HCT116 (cell line): ENCODE results near the gene GRM4. TPM values are rescaled to one million over a fixed set of nuclear protein-coding genes. Genes with fewer than 3 reads are reported as not detected.

Source experiments
- ATAC-seq: fragments of 200-7000 bp; cut with Tn5 transposase; 2 replicates; pipeline ENCODE4 v1.9.1; 2020; ENCODE audit warnings: mild to moderate bottlenecking, moderate library complexity
- BruUV-seq: library from RNA; stranded (reverse); fragments of 400-500 nt; replicated peaks from 2 replicates; lab custom pipeline; 2021; lab: Mats Ljungman, UMichigan
- CTCF ChIA-PET: fragments of 300-600 bp; sonication (Branson Sonifier 250); formaldehyde crosslinking; loops from one replicate; lab custom pipeline; 2021; ENCODE audit warnings: antibody characterized with exemption; lab: Charles Lee
- POLR2A ChIA-PET: fragments of 300-600, 350-600 bp; sonication (Branson Sonifier 250); formaldehyde crosslinking; loops from one replicate; lab custom pipeline; 2021; ENCODE audit warnings: antibody characterized with exemption; lab: Charles Lee
- RAD21 ChIA-PET, 2 experiments: fragments of 300-600 bp; sonication (Branson Sonifier 250); formaldehyde crosslinking; loops; one replicate each; lab custom pipeline; 2023; ENCODE audit warnings: low total read pairs in 2 of 2; ENCODE audit not compliant: uncharacterized antibody in 2 of 2, unreplicated experiment in 2 of 2, low non-redundant PET in 1 of 2; lab: Charles Lee
- DNase-seq: peaks from one replicate; pipeline ENCODE4 v3.0.0-alpha.2; 2010; ENCODE audit warnings: low read depth, low spot score
- H2AFZ ChIP-seq: fragments of 200-600 bp; shearing (Covaris generic), sonication (generic); 2 replicates; pipeline ENCODE4 v1.6.1; 2017; ENCODE audit warnings: low read depth, mixed run types, mixed read lengths, antibody characterized with exemption, low read length; ENCODE audit not compliant: poor library complexity, severe bottlenecking
- H3K27ac ChIP-seq: 2 replicates; pipeline ENCODE4 v1.5.1; 2012; ENCODE audit warnings: low read depth, low read length
- H3K27me3 ChIP-seq: fragments of 200-600 bp; sonication (generic); 2 replicates; pipeline ENCODE4 v1.6.1; 2016; ENCODE audit warnings: mixed run types, low read length, mixed read lengths; ENCODE audit not compliant: insufficient read depth
- H3K36me3 ChIP-seq, 2 experiments: fragments of 200-500 bp in 1 of 2; fragments of 200-600 bp in 1 of 2; sonication (Bioruptor generic) in 1 of 2; sonication (generic) in 1 of 2; 2 replicates each; pipeline versions ENCODE4 v1.5.1 to v1.6.1; 2014 to 2016; ENCODE audit warnings: low read length in 2 of 2, inconsistent platforms in 1 of 2, mixed read lengths in 1 of 2, mixed run types in 1 of 2; ENCODE audit not compliant: insufficient read depth in 2 of 2, control insufficient read depth in 1 of 2
- H3K4me1 ChIP-seq, 2 experiments: fragments of 200-600 bp in 1 of 2; sonication (generic) in 1 of 2; 2 replicates each; pipeline versions ENCODE4 v1.5.1 to v1.6.1; 2012 to 2017; ENCODE audit warnings: low read length in 2 of 2, inconsistent platforms in 1 of 2, mild to moderate bottlenecking in 1 of 2, mixed read lengths in 1 of 2, mixed run types in 1 of 2, moderate library complexity in 1 of 2; ENCODE audit not compliant: insufficient read depth in 2 of 2, control insufficient read depth in 1 of 2
- H3K4me2 ChIP-seq: fragments of 200-600 bp; sonication (generic); 2 replicates; pipeline ENCODE4 v1.6.1; 2017; ENCODE audit warnings: mixed run types, low read length, mixed read lengths
- H3K4me3 ChIP-seq, 2 experiments: fragments of 200-600 bp in 1 of 2; sonication (generic) in 1 of 2; replicated peaks in 1 of 2; 2 replicates each; pipeline ENCODE4 v1.5.1; 2011 to 2016; ENCODE audit warnings: low read length in 2 of 2, control low read depth in 1 of 2, low read depth in 1 of 2, mild to moderate bottlenecking in 1 of 2, mixed read lengths in 1 of 2, mixed run types in 1 of 2
- H3K79me2 ChIP-seq: fragments of 200-600 bp; sonication (generic); 2 replicates; pipeline ENCODE4 v1.6.1; 2017; ENCODE audit warnings: mild to moderate bottlenecking, mixed run types, low read length, moderate library complexity, mixed read lengths; ENCODE audit not compliant: insufficient read depth
- H3K9ac ChIP-seq: fragments of 200-600 bp; sonication (generic); 2 replicates; pipeline ENCODE4 v1.6.1; 2016; ENCODE audit warnings: low read length, mixed read lengths
- H3K9me2 ChIP-seq: fragments of 200-600 bp; sonication (generic), shearing (Covaris generic); 2 replicates; pipeline ENCODE4 v1.6.1; 2017; ENCODE audit warnings: mixed run types, mild to moderate bottlenecking, moderate library complexity; ENCODE audit not compliant: insufficient read depth
- H3K9me3 ChIP-seq, 2 experiments: fragments of 200-500 bp in 1 of 2; fragments of 200-600 bp in 1 of 2; sonication (Bioruptor generic) in 1 of 2; sonication (generic) in 1 of 2; 2 replicates each; pipeline ENCODE4 v1.6.1; 2014 to 2017; ENCODE audit warnings: low read length in 2 of 2, mixed read lengths in 2 of 2, inconsistent platforms in 1 of 2, low read depth in 1 of 2, mild to moderate bottlenecking in 1 of 2, mixed run types in 1 of 2, moderate library complexity in 1 of 2; ENCODE audit not compliant: control insufficient read depth in 1 of 2, insufficient read depth in 1 of 2
- H4K20me1 ChIP-seq: fragments of 200-600 bp; sonication (generic), shearing (Covaris generic); 2 replicates; pipeline ENCODE4 v1.6.1; 2017; ENCODE audit warnings: mixed run types, mild to moderate bottlenecking, moderate library complexity; ENCODE audit not compliant: insufficient read depth
- ATF3 ChIP-seq: IDR thresholded peaks from 2 replicates; pipeline ENCODE4 v1.6.1; 2012
- CBX3 ChIP-seq: IDR thresholded peaks from 2 replicates; pipeline ENCODE4 v1.6.1; 2012; ENCODE audit warnings: low read depth
- CTCF ChIP-seq, 3 experiments: fragments of 200-600 bp in 1 of 3; sonication (generic) in 1 of 3; IDR thresholded peaks in 2 of 3; conservative IDR thresholded peaks in 1 of 3; 2 replicates each; pipeline ENCODE4 v1.5.1; 2012 to 2017; ENCODE audit warnings: low read depth in 2 of 3, low read length in 2 of 3, antibody characterized with exemption in 1 of 3, borderline replicate concordance in 1 of 3, control low read depth in 1 of 3, mild to moderate bottlenecking in 1 of 3, mixed read lengths in 1 of 3, mixed run types in 1 of 3, moderate library complexity in 1 of 3; ENCODE audit not compliant: insufficient read depth in 1 of 3
- EZH2 ChIP-seq: fragments of 200-600 bp; sonication (generic); IDR thresholded peaks from 2 replicates; pipeline ENCODE4 v1.6.1; 2017; ENCODE audit warnings: antibody characterized with exemption, mixed run types
- FOSL1 ChIP-seq: IDR thresholded peaks from 2 replicates; pipeline ENCODE4 v1.6.1; 2012; ENCODE audit warnings: low read depth
- POLR2A ChIP-seq: IDR thresholded peaks from 2 replicates; pipeline ENCODE4 v1.7.0; 2011; ENCODE audit warnings: borderline replicate concordance; ENCODE audit not compliant: insufficient read depth, insufficient read length; ENCODE audit errors: extremely low read depth
- POLR2AphosphoS5 ChIP-seq: IDR thresholded peaks from 2 replicates; pipeline ENCODE4 v1.6.1; 2011; ENCODE audit warnings: mild to moderate bottlenecking, low read depth, low read length, moderate library complexity
- SIN3A ChIP-seq: IDR thresholded peaks from 2 replicates; pipeline ENCODE4 v1.6.1; 2012; ENCODE audit warnings: low read depth
- SP1 ChIP-seq: IDR thresholded peaks from 2 replicates; pipeline ENCODE4 v1.6.1; 2012; ENCODE audit warnings: low read depth
- YY1 ChIP-seq: IDR thresholded peaks from 2 replicates; pipeline ENCODE4 v1.6.1; 2011; ENCODE audit warnings: low read length, low read depth, moderate library complexity, mild to moderate bottlenecking; ENCODE audit not compliant: insufficient replicate concordance; ENCODE audit errors: extremely low read depth
- ZFX ChIP-seq: fragments of 450-650 bp; IDR thresholded peaks from 2 replicates; pipeline ENCODE4 v1.6.1; 2017
- intact Hi-C: fragments of 100-400 bp; cut with micrococcal nuclease; formaldehyde crosslinking; loops from 2 replicates; pipeline ENCODE4 v1.10.0; 2022
- total RNA-seq: library from RNA; stranded (reverse); gene quantifications from one replicate; pipeline ENCODE4 v1.2.1, GENCODE V29; 2021; ENCODE audit not compliant: unreplicated experiment

GRM4 gene
- total RNA-seq, 1 experiment from 2014 or later, result 2.6 TPM

GRCh38 chr6:34018026-34018425, 127.9 kb downstream of the GRM4 start:
- no peak overlapping the region for H3K4me2 ChIP-seq
- peaks cover 4 to 10% of the 10 kb centered on the region in 2 experiments; a peak in 2 of 4 replicates for H3K4me1 ChIP-seq
- H3K27me3 ChIP-seq, result no peaks in the 10 kb centered on the region
- H3K4me3 ChIP-seq, result no peak overlapping the region
- no peaks in the 10 kb centered on the region for H4K20me1 ChIP-seq
- H2AFZ ChIP-seq, result no peak overlapping the region
- H3K9me3 ChIP-seq, result no peaks in the 10 kb centered on the region
- ChIA-PET RAD21 (no interaction called here), POLR2A (no interaction called here), CTCF (interaction anchor here (1.2 to 1.9 kb wide), 2 partner anchors 10 to 37 kb away, joined by 3 to 6 read pairs; no protein-coding TSS in a partner anchor)
- no peak overlapping the region for H3K27ac ChIP-seq
- no peaks in the 10 kb centered on the region for H3K9me2 ChIP-seq
- ATAC-seq, result no peak
- no peak overlapping the region for H3K9ac ChIP-seq
- no peak for TF ChIP-seq POLR2A
- no peak for TF ChIP-seq SP1
- no peak for TF ChIP-seq EZH2
- TF ChIP-seq FOSL1, result no peak
- no peak for TF ChIP-seq ATF3
- no peak for TF ChIP-seq SIN3A
- TF ChIP-seq CTCF (IDR thresholded peaks at IDR 0.05 in 2 of 3, conservative IDR thresholded peaks at IDR 0.05 in 1 of 3; ENCODE audit: borderline replicate concordance in 1 of 3, insufficient read depth in 1 of 3, low read depth in 2 of 3, low read length in 2 of 3), result no peak
- no peak for TF ChIP-seq ZFX
- no peak for TF ChIP-seq CBX3
- no peak for TF ChIP-seq POLR2AphosphoS5
- TF ChIP-seq YY1, result no peak
- intact Hi-C loops, result no loop called here
- DNase-seq, result no peak
- no peaks in the 10 kb centered on the region for H3K36me3 ChIP-seq
- H3K79me2 ChIP-seq, result no peaks in the 10 kb centered on the region
- BruUV-seq, result no TSS peak
